Psoas muscle (tissue), 8 donors: ENCODE results near the gene EDN2. TPM values are rescaled to one million over a fixed set of nuclear protein-coding genes. Genes with fewer than 3 reads are reported as not detected.
A peak's percentile ranks its signal among the peaks of the same experiment; 100 is the strongest.

Experiments
- ATAC-seq, 4 donors: fragments of 200-7000 bp; cut with Tn5 transposase; one replicate each; pipeline ENCODE4 v1.9.1; 2020; ENCODE audit warnings: moderate library complexity in 3 of 4, mild to moderate bottlenecking in 2 of 4
- DNase-seq, 2 donors: peaks; one replicate each; pipeline ENCODE4 v3.0.0-alpha.2; 2020
- H3K27ac ChIP-seq: fragments of 200-600 bp; one replicate; pipeline ENCODE4 v1.8.0; 2022
- H3K27me3 ChIP-seq, 3 donors: fragments of 200-600 bp in 1 of 3; one replicate each; pipeline versions ENCODE4 v1.6.1 to v1.8.0; 2013 to 2022; ENCODE audit warnings: low read length in 2 of 3, mild to moderate bottlenecking in 2 of 3, moderate library complexity in 1 of 3; ENCODE audit not compliant: insufficient read depth in 3 of 3
- H3K36me3 ChIP-seq, 2 donors: fragments of 200-600 bp in 1 of 2; one replicate each; pipeline versions ENCODE4 v1.6.1 to v1.8.0; 2013 to 2022; ENCODE audit warnings: low read depth in 1 of 2, mild to moderate bottlenecking in 1 of 2, moderate library complexity in 1 of 2; ENCODE audit not compliant: insufficient read depth in 1 of 2
- H3K4me1 ChIP-seq: fragments of 200-600 bp; one replicate; pipeline ENCODE4 v1.8.0; 2022
- H3K4me3 ChIP-seq: fragments of 200-600 bp; one replicate; pipeline ENCODE4 v1.8.0; 2022; ENCODE audit warnings: mild to moderate bottlenecking
- H3K9me3 ChIP-seq: fragments of 200-600 bp; one replicate; pipeline ENCODE4 v1.8.0; 2022
- WGBS, 3 donors: extraction: QIAGEN DNeasy Blood & Tissue Kit; methylation state at CpG; one replicate each; pipeline versions ENCODE4 v1.1.6 to v1.1.7; 2013; 5-methylcytosine and 5-hydroxymethylcytosine counted together
- intact Hi-C, 2 donors: fragments of 100-400 bp; cut with DNase I; formaldehyde crosslinking; loops; one replicate each; pipeline versions ENCODE4 v1.11.0 to v1.14.2; 2022
- polyA plus RNA-seq, 3 donors: library from polyadenylated mRNA; stranded (reverse); fragments of 200-250 nt; gene quantifications; one replicate each; pipeline ENCODE4 v1.2.3, GENCODE V29; 2013
- total RNA-seq, 4 donors: library from RNA; stranded (reverse); fragmentation: NEBNext Ultra II Directional in 2 of 4; extraction: Animal tissue kit (Norgen Biotek cat#: 25700) in 2 of 4; gene quantifications; one replicate each; pipeline versions ENCODE4 v1.2.1 to v1.2.4, GENCODE V29; 2021 to 2023
- TF ChIP-seq, protein P1 (sequence below): fragments of 200-600 bp; IDR thresholded peaks from one replicate; pipeline ENCODE4 v1.8.0; 2022; ENCODE audit warnings: antibody characterized with exemption
- donor health status: healthy with polysubstance abuse.
- donor health status: DM: no; HTN: no; CAD: no; lungs with moderate emphysema.
- donor health status: Bipolar disorder and iron deficiency.
- donor health status: healthy.
- donor health status: DM: yes; HTN: yes; CAD: no.
- donor health status: DM: no; HTN: no; CAD: no.
- donor health status: DM: no; HTN: no; CAD: no.
- donor health status: DM: yes; HTN: yes; CAD: no.

Gene EDN2
- total and polyA plus RNA-seq, 7 donors: 0.03 to 0.10 TPM; not detected in 5

- Histone ChIP-seq H3K27me3 (no peaks in the 10 kb centered on the region), H3K27ac (no peak overlapping the region), H3K36me3 (no peaks in the 10 kb centered on the region), H3K4me3 (no peak overlapping the region), H3K4me1 (peaks cover 33% of the 10 kb centered on the region), H3K9me3 (no peaks in the 10 kb centered on the region)
- TF ChIP-seq, protein P1, sequence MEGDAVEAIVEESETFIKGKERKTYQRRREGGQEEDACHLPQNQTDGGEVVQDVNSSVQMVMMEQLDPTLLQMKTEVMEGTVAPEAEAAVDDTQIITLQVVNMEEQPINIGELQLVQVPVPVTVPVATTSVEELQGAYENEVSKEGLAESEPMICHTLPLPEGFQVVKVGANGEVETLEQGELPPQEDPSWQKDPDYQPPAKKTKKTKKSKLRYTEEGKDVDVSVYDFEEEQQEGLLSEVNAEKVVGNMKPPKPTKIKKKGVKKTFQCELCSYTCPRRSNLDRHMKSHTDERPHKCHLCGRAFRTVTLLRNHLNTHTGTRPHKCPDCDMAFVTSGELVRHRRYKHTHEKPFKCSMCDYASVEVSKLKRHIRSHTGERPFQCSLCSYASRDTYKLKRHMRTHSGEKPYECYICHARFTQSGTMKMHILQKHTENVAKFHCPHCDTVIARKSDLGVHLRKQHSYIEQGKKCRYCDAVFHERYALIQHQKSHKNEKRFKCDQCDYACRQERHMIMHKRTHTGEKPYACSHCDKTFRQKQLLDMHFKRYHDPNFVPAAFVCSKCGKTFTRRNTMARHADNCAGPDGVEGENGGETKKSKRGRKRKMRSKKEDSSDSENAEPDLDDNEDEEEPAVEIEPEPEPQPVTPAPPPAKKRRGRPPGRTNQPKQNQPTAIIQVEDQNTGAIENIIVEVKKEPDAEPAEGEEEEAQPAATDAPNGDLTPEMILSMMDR: no peak
- no peak for ATAC-seq
- peak in 1 of 2 donors; percentile 48 for DNase-seq
- 92 to 94% (median 93%) methylated on average over 11 of the region's 11 CpGs for WGBS, 3 donors
- intact Hi-C loops: no loop called here
Measured at GRCh38 chr1:41488040-41488951, 3.8 kb upstream of the EDN2 start.

- Histone ChIP-seq H3K36me3 (no peaks in the 10 kb centered on the region), H3K27me3 (no peaks in the 10 kb centered on the region), H3K9me3 (no peaks in the 10 kb centered on the region), H3K4me1 (peaks cover 39% of the 10 kb centered on the region), H3K27ac (peak overlapping the region; percentile 32), H3K4me3 (no peak overlapping the region)
- WGBS, 3 donors: 44 to 47% (median 45%) methylated on average over 16 of the region's 16 CpGs
- ATAC-seq (peak; percentile 15 to 51 (median 31)), DNase-seq (peak; percentile 17 to 52)
- intact Hi-C loops: no loop called here
- TF ChIP-seq, protein P1: no peak
Measured at GRCh38 chr1:41487126-41488039, 2.9 kb upstream of the EDN2 start.

- Histone ChIP-seq H3K4me3 (no peak overlapping the region), H3K27me3 (no peaks in the 10 kb centered on the region), H3K27ac (peak overlapping the region; percentile 32), H3K4me1 (peaks cover 45% of the 10 kb centered on the region), H3K36me3 (no peaks in the 10 kb centered on the region), H3K9me3 (no peaks in the 10 kb centered on the region)
- peak; percentile 20 to 44 (median 30) for ATAC-seq
- intact Hi-C loops: no loop called here
- 40 to 54% (median 46%) methylated on average over 23 of the region's 23 CpGs for WGBS, 3 donors
- TF ChIP-seq, protein P1: no peak
- peak in 1 of 2 donors; percentile 7 for DNase-seq
Measured at GRCh38 chr1:41486371-41487125, 2.1 kb upstream of the EDN2 start.

DNA sequence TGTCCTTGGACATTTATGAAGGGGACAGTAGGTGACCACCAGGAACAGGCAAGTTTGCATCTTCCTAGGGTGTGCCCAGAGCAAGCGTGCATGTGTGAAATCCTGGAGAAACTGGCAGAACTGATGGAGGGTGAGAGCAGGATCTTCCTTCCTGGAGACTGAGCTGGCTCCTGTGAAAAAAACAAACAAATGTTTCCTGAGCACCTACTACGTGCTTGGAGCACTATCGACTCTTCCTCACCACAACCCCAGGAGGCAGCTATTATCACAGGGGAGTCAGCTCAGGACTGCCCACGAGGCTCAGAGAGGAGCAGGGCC, 1.5 kb upstream of the EDN2 start:
- TF ChIP-seq, protein P1: no peak
- Histone ChIP-seq H3K27ac (no peak overlapping the region), H3K36me3 (no peaks in the 10 kb centered on the region), H3K4me1 (peaks cover 45% of the 10 kb centered on the region), H3K27me3 (no peaks in the 10 kb centered on the region), H3K4me3 (no peak overlapping the region), H3K9me3 (no peaks in the 10 kb centered on the region)
- ATAC-seq (no peak), DNase-seq (peak in 1 of 2 donors; percentile 29)
- WGBS, 3 donors: 75 to 78% (median 75%) methylated on average over 4 of the region's 4 CpGs
- intact Hi-C loops: no loop called here
